DOHH2 (cell line): ENCODE results near the gene TMEM164.

Experiments
- H3F3A ChIP-seq: fragments of 200-600 bp; sonication (generic), shearing (Covaris generic); 2 replicates; pipeline ENCODE4 v1.6.0; 2016; ENCODE audit warnings: antibody characterized with exemption, mild to moderate bottlenecking; ENCODE audit not compliant: control insufficient read depth, insufficient read depth
- H3K27ac ChIP-seq: fragments of 200-600 bp; sonication (generic); 2 replicates; pipeline ENCODE4 v1.5.1; 2014; ENCODE audit warnings: low read depth, mild to moderate bottlenecking, low read length, moderate library complexity
- H3K27me3 ChIP-seq: fragments of 200-600 bp; sonication (generic); 2 replicates; pipeline ENCODE4 v1.6.1; 2014; ENCODE audit warnings: mild to moderate bottlenecking, low read length, mixed read lengths; ENCODE audit not compliant: control insufficient read depth
- H3K36me3 ChIP-seq: fragments of 200-600 bp; sonication (generic); 2 replicates; pipeline ENCODE4 v1.6.1; 2014; ENCODE audit warnings: mild to moderate bottlenecking, low read length, moderate library complexity, mixed read lengths; ENCODE audit not compliant: control insufficient read depth
- H3K4me1 ChIP-seq: fragments of 200-600 bp; sonication (generic); 2 replicates; pipeline ENCODE4 v1.6.1; 2014; ENCODE audit warnings: mild to moderate bottlenecking, low read length, mixed read lengths; ENCODE audit not compliant: control insufficient read depth
- H3K4me2 ChIP-seq: fragments of 200-600 bp; sonication (generic); 2 replicates; pipeline ENCODE4 v1.6.0; 2014; ENCODE audit warnings: mild to moderate bottlenecking, low read length, moderate library complexity
- H3K4me3 ChIP-seq: fragments of 200-600 bp; sonication (generic); 2 replicates; pipeline ENCODE4 v1.5.1; 2014; ENCODE audit warnings: mild to moderate bottlenecking, low read length, mixed read lengths
- H3K79me2 ChIP-seq: fragments of 200-600 bp; sonication (generic); 2 replicates; pipeline ENCODE4 v1.6.1; 2014; ENCODE audit warnings: mild to moderate bottlenecking, low read length, mixed read lengths; ENCODE audit not compliant: control insufficient read depth
- H3K9me2 ChIP-seq: fragments of 200-600 bp; sonication (generic); replicated peaks from 2 replicates; pipeline ENCODE4 v1.6.1; 2014; ENCODE audit warnings: mild to moderate bottlenecking, low read length, mixed read lengths; ENCODE audit not compliant: control insufficient read depth
- H3K9me3 ChIP-seq: fragments of 200-600 bp; sonication (generic); 2 replicates; pipeline ENCODE4 v1.6.1; 2014; ENCODE audit warnings: antibody characterized with exemption, low read length, mixed read lengths; ENCODE audit not compliant: control insufficient read depth, insufficient read depth
- H4K20me1 ChIP-seq: fragments of 200-600 bp; sonication (generic); 2 replicates; pipeline ENCODE4 v1.6.0; 2014; ENCODE audit warnings: low read depth, mild to moderate bottlenecking, antibody characterized with exemption, low read length, moderate library complexity; ENCODE audit not compliant: control insufficient read depth, insufficient read depth
- CTCF ChIP-seq: fragments of 200-600 bp; sonication (generic); IDR thresholded peaks from one replicate; pipeline ENCODE4 v1.5.1; 2014; ENCODE audit warnings: antibody characterized with exemption, mild to moderate bottlenecking, low read depth, low read length; ENCODE audit not compliant: poor library complexity, severe bottlenecking
- EZH2phosphoT487 ChIP-seq: fragments of 200-600 bp; sonication (generic); IDR thresholded peaks from 2 replicates; pipeline ENCODE4 v1.6.1; 2017; ENCODE audit warnings: borderline replicate concordance, mild to moderate bottlenecking, antibody characterized with exemption, low read length, moderate library complexity, mixed read lengths

Gene TMEM164

GRCh38 chrX:110045421-110045820 lies 42.5 kb downstream of the TMEM164 start:
- peaks cover 9% of the 10 kb centered on the region for H3K4me1 ChIP-seq
- no peak overlapping the region for H3K4me3 ChIP-seq
- H3K27ac ChIP-seq, result no peak overlapping the region
- H4K20me1 ChIP-seq, result no peaks in the 10 kb centered on the region
- H3K36me3 ChIP-seq, result no peaks in the 10 kb centered on the region
- H3F3A ChIP-seq, result no peaks in the 10 kb centered on the region
- no peaks in the 10 kb centered on the region for H3K9me3 ChIP-seq
- H3K79me2 ChIP-seq, result no peaks in the 10 kb centered on the region
- H3K4me2 ChIP-seq, result no peak overlapping the region
- no peaks in the 10 kb centered on the region for H3K27me3 ChIP-seq
- no peak for TF ChIP-seq CTCF
- no peak for TF ChIP-seq EZH2phosphoT487
- H3K9me2 ChIP-seq, result no peaks in the 10 kb centered on the region

GRCh38 chrX:110046001-110046400 lies 43.1 kb downstream of the TMEM164 start:
- no peaks in the 10 kb centered on the region for H3K9me2 ChIP-seq
- no peaks in the 10 kb centered on the region for H3K79me2 ChIP-seq
- H3K36me3 ChIP-seq, result no peaks in the 10 kb centered on the region
- H3K4me3 ChIP-seq, result no peak overlapping the region
- H3K9me3 ChIP-seq, result no peaks in the 10 kb centered on the region
- no peaks in the 10 kb centered on the region for H3F3A ChIP-seq
- peaks cover 9% of the 10 kb centered on the region for H3K4me1 ChIP-seq
- no peak overlapping the region for H3K4me2 ChIP-seq
- H4K20me1 ChIP-seq, result no peaks in the 10 kb centered on the region
- H3K27me3 ChIP-seq, result no peaks in the 10 kb centered on the region
- TF ChIP-seq CTCF, result no peak
- TF ChIP-seq EZH2phosphoT487, result no peak
- H3K27ac ChIP-seq, result no peak overlapping the region

GRCh38 chrX:110046971-110047370 lies 44.1 kb downstream of the TMEM164 start:
- no peaks in the 10 kb centered on the region for H3K36me3 ChIP-seq
- H3K9me3 ChIP-seq, result no peaks in the 10 kb centered on the region
- TF ChIP-seq CTCF (no peak), EZH2phosphoT487 (no peak)
- H4K20me1 ChIP-seq, result no peaks in the 10 kb centered on the region
- no peaks in the 10 kb centered on the region for H3K9me2 ChIP-seq
- peaks cover 9% of the 10 kb centered on the region for H3K4me1 ChIP-seq
- H3F3A ChIP-seq, result no peaks in the 10 kb centered on the region
- no peaks in the 10 kb centered on the region for H3K79me2 ChIP-seq
- no peaks in the 10 kb centered on the region for H3K27me3 ChIP-seq
- no peak overlapping the region for H3K4me2 ChIP-seq
- H3K4me3 ChIP-seq, result no peak overlapping the region
- no peak overlapping the region for H3K27ac ChIP-seq

GRCh38 chrX:110049096-110049495 lies 46.2 kb downstream of the TMEM164 start:
- no peaks in the 10 kb centered on the region for H3K9me2 ChIP-seq
- TF ChIP-seq EZH2phosphoT487, result no peak
- TF ChIP-seq CTCF, result no peak
- H3K36me3 ChIP-seq, result no peaks in the 10 kb centered on the region
- no peak overlapping the region for H3K4me3 ChIP-seq
- no peaks in the 10 kb centered on the region for H3F3A ChIP-seq
- H4K20me1 ChIP-seq, result no peaks in the 10 kb centered on the region
- H3K4me1 ChIP-seq, result no peaks in the 10 kb centered on the region
- no peaks in the 10 kb centered on the region for H3K9me3 ChIP-seq
- H3K4me2 ChIP-seq, result no peak overlapping the region
- H3K27me3 ChIP-seq, result no peaks in the 10 kb centered on the region
- H3K79me2 ChIP-seq, result no peaks in the 10 kb centered on the region
- H3K27ac ChIP-seq, result no peak overlapping the region
